CD4-positive, alpha-beta T cell (primary cell): Measurements from ENCODE around the gene ZMIZ2. TPM values are rescaled to one million over a fixed set of nuclear protein-coding genes. Genes with fewer than 3 reads are reported as not detected.

Source experiments
- ATAC-seq: fragments of 200-7000 bp; cut with Tn5 transposase; one replicate; pipeline ENCODE4 v1.10.0; 2022; ENCODE audit warnings: mild to moderate bottlenecking; ENCODE audit not compliant: poor library complexity
- CTCF ChIA-PET: fragments of 350-600 bp; sonication (Branson Sonifier 250); formaldehyde crosslinking; loops from one replicate; lab custom pipeline; 2021; ENCODE audit warnings: antibody characterized with exemption, inconsistent platforms; lab: Charles Lee
- POLR2A ChIA-PET: fragments of 350-600 bp; sonication (Branson Sonifier 250); formaldehyde crosslinking; loops from one replicate; lab custom pipeline; 2021; ENCODE audit warnings: antibody characterized with exemption, inconsistent platforms; lab: Charles Lee
- DNase-seq, 14 experiments: peaks; one replicate each; pipeline ENCODE4 v3.0.0-alpha.2; 2013 to 2020; ENCODE audit warnings: mixed read lengths in 2 of 14
- H3K27ac ChIP-seq, 2 donors: one replicate each; pipeline versions ENCODE4 v1.5.1 to v1.7.0; 2013; ENCODE audit warnings: low read length in 2 of 2, low read depth in 1 of 2, mild to moderate bottlenecking in 1 of 2
- H3K27me3 ChIP-seq, 2 experiments: 1 replicate in 1 of 2; 2 replicates in 1 of 2; pipeline versions ENCODE4 v1.6.1 to v1.7.0; 2013; ENCODE audit warnings: low read length in 2 of 2, control low read depth in 1 of 2, mild to moderate bottlenecking in 1 of 2, moderate library complexity in 1 of 2; ENCODE audit not compliant: insufficient read depth in 2 of 2, control insufficient read depth in 1 of 2
- H3K36me3 ChIP-seq: one replicate; pipeline ENCODE4 v1.6.1; 2013; ENCODE audit warnings: low read length, control low read depth; ENCODE audit not compliant: insufficient read depth
- H3K4me1 ChIP-seq: one replicate; pipeline ENCODE4 v1.6.1; 2013; ENCODE audit warnings: low read length, control low read depth; ENCODE audit not compliant: insufficient read depth
- H3K4me3 ChIP-seq: one replicate; pipeline ENCODE4 v1.5.1; 2013; ENCODE audit warnings: mild to moderate bottlenecking, low read length, moderate library complexity
- H3K9me3 ChIP-seq, 2 experiments: 1 replicate in 1 of 2; 2 replicates in 1 of 2; pipeline versions ENCODE4 v1.6.1 to v1.7.0; 2013; ENCODE audit warnings: low read length in 2 of 2, mild to moderate bottlenecking in 2 of 2, control low read depth in 1 of 2, moderate library complexity in 1 of 2; ENCODE audit not compliant: control insufficient read depth in 1 of 2, insufficient read depth in 1 of 2
- H3K27ac Mint-ChIP-seq: one replicate; pipeline ENCODE4 v1.8.0; 2020; ENCODE audit warnings: mixed read lengths
- H3K27me3 Mint-ChIP-seq: one replicate; pipeline ENCODE4 v1.8.0; 2021; ENCODE audit warnings: mixed read lengths
- H3K36me3 Mint-ChIP-seq: one replicate; pipeline ENCODE4 v1.8.0; 2021; ENCODE audit warnings: low read depth, mixed read lengths
- H3K4me1 Mint-ChIP-seq: one replicate; pipeline ENCODE4 v1.8.0; 2021; ENCODE audit warnings: low read depth, mixed read lengths
- H3K4me3 Mint-ChIP-seq: one replicate; pipeline ENCODE4 v1.8.0; 2020; ENCODE audit warnings: mild to moderate bottlenecking, mixed read lengths
- H3K9me3 Mint-ChIP-seq: one replicate; pipeline ENCODE4 v1.8.0; 2020; ENCODE audit warnings: mixed read lengths
- intact Hi-C, 2 experiments: fragments of 100-400 bp; cut with DNase I in 1 of 2; cut with micrococcal nuclease in 1 of 2; formaldehyde crosslinking; loops; one replicate each; pipeline versions ENCODE4 v1.15.1 to v1.9.0; 2023 to 2025; cut with DNase I, micrococcal nuclease
- total RNA-seq, 174 experiments: library from RNA in 2 of 174; stranded (reverse) in 2 of 174; gene quantifications; one replicate each; pipeline ENCODE4 v1.2.3 and lab custom pipeline; 2021 to 2026
- TF ChIP-seq, protein P1 (sequence below): fragments of 200-600 bp; IDR thresholded peaks from one replicate; pipeline ENCODE4 v1.8.0; 2022; ENCODE audit warnings: antibody characterized with exemption, mild to moderate bottlenecking

Gene ZMIZ2
- total RNA-seq, 2 experiments from 2014 or later = 81.5 to 82.0 TPM

DNA sequence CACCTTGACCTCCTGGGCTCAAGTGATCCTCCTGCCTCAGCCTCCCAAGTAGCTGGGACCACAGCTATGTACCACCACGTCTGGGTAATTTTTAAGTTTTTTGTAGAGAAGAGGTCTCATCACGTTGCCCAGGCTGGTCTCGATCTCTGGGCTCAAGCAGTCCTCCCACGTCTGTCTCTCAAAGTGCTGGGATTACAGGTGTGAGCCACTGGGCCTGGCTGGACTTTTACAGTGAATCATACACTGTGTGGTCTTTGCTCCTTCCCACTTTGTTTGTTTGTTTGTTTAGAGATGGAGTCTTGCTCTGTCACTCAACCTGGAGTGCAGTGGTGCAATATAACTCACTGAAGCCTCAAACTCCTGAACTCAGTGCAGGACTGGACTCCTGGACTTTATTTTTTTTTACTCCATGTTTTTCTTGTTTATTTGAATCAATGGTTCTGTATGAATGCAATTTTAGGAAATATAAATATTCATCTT, 60.3 kb downstream of the ZMIZ2 start:
- peaks cover 6% of the 10 kb centered on the region for H3K36me3 Mint-ChIP-seq
- no peaks in the 10 kb centered on the region for H3K9me3 Mint-ChIP-seq
- no peaks in the 10 kb centered on the region for H3K4me1 Mint-ChIP-seq
- no peak overlapping the region for H3K4me3 Mint-ChIP-seq
- H3K27ac Mint-ChIP-seq = no peak overlapping the region
- Histone ChIP-seq H3K36me3 (peaks cover 4% of the 10 kb centered on the region), H3K27ac (no peak overlapping the region), H3K27me3 (no peaks in the 10 kb centered on the region), H3K9me3 (no peaks in the 10 kb centered on the region), H3K4me1 (no peaks in the 10 kb centered on the region), H3K4me3 (no peak overlapping the region)
- POLR2A ChIA-PET = interaction anchor here (1.1 kb wide), 1 partner anchor 11 kb away, joined by 3 read pairs; no protein-coding TSS in a partner anchor
- CTCF ChIA-PET = no interaction called here
- no peak for DNase-seq
- TF ChIP-seq, protein P1, sequence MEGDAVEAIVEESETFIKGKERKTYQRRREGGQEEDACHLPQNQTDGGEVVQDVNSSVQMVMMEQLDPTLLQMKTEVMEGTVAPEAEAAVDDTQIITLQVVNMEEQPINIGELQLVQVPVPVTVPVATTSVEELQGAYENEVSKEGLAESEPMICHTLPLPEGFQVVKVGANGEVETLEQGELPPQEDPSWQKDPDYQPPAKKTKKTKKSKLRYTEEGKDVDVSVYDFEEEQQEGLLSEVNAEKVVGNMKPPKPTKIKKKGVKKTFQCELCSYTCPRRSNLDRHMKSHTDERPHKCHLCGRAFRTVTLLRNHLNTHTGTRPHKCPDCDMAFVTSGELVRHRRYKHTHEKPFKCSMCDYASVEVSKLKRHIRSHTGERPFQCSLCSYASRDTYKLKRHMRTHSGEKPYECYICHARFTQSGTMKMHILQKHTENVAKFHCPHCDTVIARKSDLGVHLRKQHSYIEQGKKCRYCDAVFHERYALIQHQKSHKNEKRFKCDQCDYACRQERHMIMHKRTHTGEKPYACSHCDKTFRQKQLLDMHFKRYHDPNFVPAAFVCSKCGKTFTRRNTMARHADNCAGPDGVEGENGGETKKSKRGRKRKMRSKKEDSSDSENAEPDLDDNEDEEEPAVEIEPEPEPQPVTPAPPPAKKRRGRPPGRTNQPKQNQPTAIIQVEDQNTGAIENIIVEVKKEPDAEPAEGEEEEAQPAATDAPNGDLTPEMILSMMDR = no peak
- intact Hi-C loops = no loop called here
- no peak for ATAC-seq
- H3K27me3 Mint-ChIP-seq = no peaks in the 10 kb centered on the region

DNA sequence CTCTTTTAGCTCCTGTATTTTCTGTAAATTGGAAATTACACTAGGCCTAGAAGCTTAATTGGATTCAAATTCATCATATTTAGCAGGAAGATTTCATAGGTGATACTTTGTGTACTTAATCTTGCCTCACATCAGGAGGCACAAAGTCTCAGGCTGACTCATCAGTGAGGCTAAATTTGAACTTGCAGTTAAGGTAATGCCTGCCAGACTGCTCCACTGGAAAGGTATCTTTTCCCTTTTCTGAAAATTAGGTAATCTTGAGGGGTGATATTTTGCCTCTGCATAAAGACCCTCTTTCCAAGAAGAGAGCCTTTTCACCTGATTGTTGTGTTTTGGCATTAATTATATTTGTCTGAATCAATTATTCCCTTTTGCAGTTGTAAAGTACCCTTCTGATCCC, 62.4 kb downstream of the ZMIZ2 start:
- Mint-ChIP-seq H3K27ac (no peak overlapping the region), H3K36me3 (no peaks in the 10 kb centered on the region), H3K9me3 (no peaks in the 10 kb centered on the region), H3K4me1 (no peaks in the 10 kb centered on the region), H3K4me3 (no peak overlapping the region), H3K27me3 (no peaks in the 10 kb centered on the region)
- TF ChIP-seq, protein P1 = no peak
- CTCF ChIA-PET = no interaction called here
- DNase-seq (no peak), ATAC-seq (no peak)
- H3K4me3 ChIP-seq = no peak overlapping the region
- no peaks in the 10 kb centered on the region for H3K4me1 ChIP-seq
- POLR2A ChIA-PET = interaction anchor here (1.0 kb wide), 1 partner anchor 25 kb away, joined by 3 read pairs; no protein-coding TSS in a partner anchor
- no peaks in the 10 kb centered on the region for H3K36me3 ChIP-seq
- no peaks in the 10 kb centered on the region for H3K9me3 ChIP-seq
- H3K27me3 ChIP-seq = no peaks in the 10 kb centered on the region
- no peak overlapping the region for H3K27ac ChIP-seq
- intact Hi-C loops = loop anchor here in 1 of 2 experiments (5.0 kb wide), 1 partner anchor 36 kb away; the partner anchor contains the start of gene H2AZ2

DNA sequence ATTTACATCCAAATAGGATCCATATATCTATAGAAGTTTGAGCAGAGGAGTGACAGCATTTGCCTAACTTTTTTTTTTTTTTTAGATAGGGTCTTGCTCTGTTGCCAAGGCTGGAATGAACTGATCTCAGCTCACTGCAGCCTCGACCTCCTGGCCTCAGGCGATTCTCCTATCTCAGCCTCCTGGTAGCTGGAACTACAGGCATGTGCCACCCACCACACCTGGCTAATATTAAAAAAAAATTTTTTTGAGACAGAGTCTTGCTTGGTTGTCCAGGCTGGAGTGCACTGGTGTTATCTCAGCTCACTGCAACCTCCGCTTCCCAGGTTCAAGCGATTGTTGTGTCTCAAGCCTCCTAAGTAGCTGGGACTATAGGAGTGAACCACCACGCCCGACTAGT, 62.9 kb downstream of the ZMIZ2 start:
- ATAC-seq (no peak), DNase-seq (no peak)
- Histone ChIP-seq H3K27me3 (no peaks in the 10 kb centered on the region), H3K4me3 (no peak overlapping the region), H3K9me3 (no peaks in the 10 kb centered on the region), H3K36me3 (no peaks in the 10 kb centered on the region), H3K4me1 (no peaks in the 10 kb centered on the region), H3K27ac (no peak overlapping the region)
- ChIA-PET CTCF (no interaction called here), POLR2A (interaction anchor here (1.0 kb wide), 1 partner anchor 24 kb away, joined by 3 read pairs; no protein-coding TSS in a partner anchor)
- Mint-ChIP-seq H3K27me3 (no peaks in the 10 kb centered on the region), H3K36me3 (no peaks in the 10 kb centered on the region), H3K27ac (no peak overlapping the region), H3K4me1 (no peaks in the 10 kb centered on the region), H3K9me3 (no peaks in the 10 kb centered on the region), H3K4me3 (no peak overlapping the region)
- intact Hi-C loops = loop anchor here in 1 of 2 experiments (5.0 kb wide), 1 partner anchor 36 kb away; the partner anchor contains the start of gene H2AZ2
- TF ChIP-seq, protein P1 = no peak
